ENCODE measurements around the gene RAB20. TPM values are rescaled to one million over a fixed set of nuclear protein-coding genes. Genes with fewer than 3 reads are reported as not detected.

The RAB20 gene
- total and polyA plus RNA-seq, 2 donors, result 9.6 to 21.0 TPM

GRCh38 chr13:110568612-110569011, 7.1 kb upstream of the RAB20 start:
- H3K36me3 ChIP-seq (ENCODE audit: insufficient read depth), result no peaks in the 10 kb centered on the region
- no peak overlapping the region for H3K4me3 ChIP-seq (ENCODE audit: low read depth, low read length)
- 95% methylated on average over 3 of the region's 3 CpGs for WGBS
- no peak overlapping the region for H3K27ac ChIP-seq (ENCODE audit: low read depth)
- DNase-seq (ENCODE audit: extremely low spot score), result no peak
- H3K4me1 ChIP-seq (ENCODE audit: insufficient read depth), result no peaks in the 10 kb centered on the region

GRCh38 chr13:110566171-110566570, 4.6 kb upstream of the RAB20 start:
- DNase-seq (ENCODE audit: extremely low spot score), result no peak
- Histone ChIP-seq H3K4me1 (ENCODE audit: insufficient read depth) (no peaks in the 10 kb centered on the region), H3K4me3 (ENCODE audit: low read depth, low read length) (no peak overlapping the region), H3K36me3 (ENCODE audit: insufficient read depth) (no peaks in the 10 kb centered on the region), H3K27ac (ENCODE audit: low read depth) (no peak overlapping the region)
- 85% methylated on average over 9 of the region's 9 CpGs for WGBS

- Histone ChIP-seq H3K4me1 (ENCODE audit: insufficient read depth) (no peaks in the 10 kb centered on the region), H3K27ac (ENCODE audit: low read depth) (no peak overlapping the region), H3K36me3 (ENCODE audit: insufficient read depth) (no peaks in the 10 kb centered on the region), H3K4me3 (ENCODE audit: low read depth, low read length) (no peak overlapping the region)
- DNase-seq (ENCODE audit: extremely low spot score), result no peak
- WGBS, result 67% methylated on average over 2 of the region's 2 CpGs
Observed at GRCh38 chr13:110565296-110565695, 3.8 kb upstream of the RAB20 start.

GRCh38 chr13:110564472-110564985, 3.0 kb upstream of the RAB20 start:
- H3K27ac ChIP-seq (ENCODE audit: low read depth), result no peak overlapping the region
- no peak overlapping the region for H3K4me3 ChIP-seq (ENCODE audit: low read depth, low read length)
- 96% methylated on average over 3 of the region's 3 CpGs for WGBS
- no peaks in the 10 kb centered on the region for H3K36me3 ChIP-seq (ENCODE audit: insufficient read depth)
- no peaks in the 10 kb centered on the region for H3K4me1 ChIP-seq (ENCODE audit: insufficient read depth)
- DNase-seq (ENCODE audit: extremely low spot score), result no peak

- DNase-seq (ENCODE audit: extremely low spot score), result no peak
- no peak overlapping the region for H3K4me3 ChIP-seq (ENCODE audit: low read depth, low read length)
- H3K4me1 ChIP-seq (ENCODE audit: insufficient read depth), result no peaks in the 10 kb centered on the region
- H3K36me3 ChIP-seq (ENCODE audit: insufficient read depth), result no peaks in the 10 kb centered on the region
- no peak overlapping the region for H3K27ac ChIP-seq (ENCODE audit: low read depth)
- 94% methylated on average over 9 of the region's 9 CpGs for WGBS
Observed at GRCh38 chr13:110563463-110563774, 1.9 kb upstream of the RAB20 start.

- Histone ChIP-seq H3K27ac (ENCODE audit: low read depth) (no peak overlapping the region), H3K36me3 (ENCODE audit: insufficient read depth) (no peaks in the 10 kb centered on the region), H3K4me3 (ENCODE audit: low read depth, low read length) (peak overlapping the region; percentile 79), H3K4me1 (ENCODE audit: insufficient read depth) (no peaks in the 10 kb centered on the region)
- DNase-seq (ENCODE audit: extremely low spot score), result no peak
- 89% methylated on average over 17 of the region's 17 CpGs for WGBS
Observed at GRCh38 chr13:110562696-110563462, 1.4 kb upstream of the RAB20 start.

- no peak for DNase-seq (ENCODE audit: extremely low spot score)
- H3K27ac ChIP-seq (ENCODE audit: low read depth), result peak overlapping the region; percentile 53
- no peaks in the 10 kb centered on the region for H3K4me1 ChIP-seq (ENCODE audit: insufficient read depth)
- peak overlapping the region; percentile 79 for H3K4me3 ChIP-seq (ENCODE audit: low read depth, low read length)
- WGBS, result 11% methylated on average over 24 of the region's 24 CpGs
- no peaks in the 10 kb centered on the region for H3K36me3 ChIP-seq (ENCODE audit: insufficient read depth)
Observed at GRCh38 chr13:110562036-110562597, 595 bp upstream of the RAB20 start.

- 5% methylated on average over 29 of the region's 29 CpGs for WGBS
- Histone ChIP-seq H3K27ac (ENCODE audit: low read depth) (peak overlapping the region; percentile 81), H3K36me3 (ENCODE audit: insufficient read depth) (no peaks in the 10 kb centered on the region)
Observed at GRCh38 chr13:110560601-110561343, 750 bp downstream of the RAB20 start.

GRCh38 chr13:110559986-110560385, 1.5 kb downstream of the RAB20 start:
- 61% methylated on average over 6 of the region's 6 CpGs for whole genome bisulfite sequencing
- DNase-seq (ENCODE audit: extremely low spot score), result no peak
- H3K27ac ChIP-seq (ENCODE audit: low read depth), result peak overlapping the region; percentile 41
- H3K4me3 ChIP-seq (ENCODE audit: low read depth, low read length), result peak overlapping the region; percentile 1
- no peaks in the 10 kb centered on the region for H3K4me1 ChIP-seq (ENCODE audit: insufficient read depth)
- no peaks in the 10 kb centered on the region for H3K36me3 ChIP-seq (ENCODE audit: insufficient read depth)

More at GRCh38 chr13:110560601-110561343, 750 bp downstream of the RAB20 start:
- no peak for DNase-seq (ENCODE audit: extremely low spot score)
- Histone ChIP-seq H3K4me1 (ENCODE audit: insufficient read depth) (no peaks in the 10 kb centered on the region), H3K4me3 (ENCODE audit: low read depth, low read length) (peak overlapping the region; percentile 79)

GRCh38 chr13:110559429-110559943, 2.0 kb downstream of the RAB20 start:
- 39% methylated on average over 15 of the region's 15 CpGs for WGBS
- no peaks in the 10 kb centered on the region for H3K36me3 ChIP-seq (ENCODE audit: insufficient read depth)
- no peaks in the 10 kb centered on the region for H3K4me1 ChIP-seq (ENCODE audit: insufficient read depth)
- peak overlapping the region; percentile 1 for H3K4me3 ChIP-seq (ENCODE audit: low read depth, low read length)
- DNase-seq (ENCODE audit: extremely low spot score), result no peak
- H3K27ac ChIP-seq (ENCODE audit: low read depth), result peak overlapping the region; percentile 41

GRCh38 chr13:110557610-110558305, 3.8 kb downstream of the RAB20 start:
- Histone ChIP-seq H3K4me1 (ENCODE audit: insufficient read depth) (no peaks in the 10 kb centered on the region), H3K36me3 (ENCODE audit: insufficient read depth) (no peaks in the 10 kb centered on the region), H3K27ac (ENCODE audit: low read depth) (no peak overlapping the region), H3K4me3 (ENCODE audit: low read depth, low read length) (no peak overlapping the region)
- DNase-seq (ENCODE audit: extremely low spot score), result no peak
- 90% methylated on average over 23 of the region's 23 CpGs for WGBS

GRCh38 chr13:110557082-110557481, 4.4 kb downstream of the RAB20 start:
- H3K27ac ChIP-seq (ENCODE audit: low read depth), result no peak overlapping the region
- H3K4me1 ChIP-seq (ENCODE audit: insufficient read depth), result no peaks in the 10 kb centered on the region
- 92% methylated on average over 5 of the region's 5 CpGs for WGBS
- no peaks in the 10 kb centered on the region for H3K36me3 ChIP-seq (ENCODE audit: insufficient read depth)
- H3K4me3 ChIP-seq (ENCODE audit: low read depth, low read length), result no peak overlapping the region
- DNase-seq (ENCODE audit: extremely low spot score), result no peak

- no peaks in the 10 kb centered on the region for H3K36me3 ChIP-seq (ENCODE audit: insufficient read depth)
- no peaks in the 10 kb centered on the region for H3K4me1 ChIP-seq (ENCODE audit: insufficient read depth)
- no peak overlapping the region for H3K27ac ChIP-seq (ENCODE audit: low read depth)
- WGBS, result 96% methylated on average over 1 of the region's 1 CpG
- no peak for DNase-seq (ENCODE audit: extremely low spot score)
- no peak overlapping the region for H3K4me3 ChIP-seq (ENCODE audit: low read depth, low read length)
Observed at GRCh38 chr13:110556224-110556606, 5.3 kb downstream of the RAB20 start.
